OCI-LY7 (cell line): ENCODE data around the gene PIK3CB. TPM values are rescaled to one million over a fixed set of nuclear protein-coding genes. Genes with fewer than 3 reads are reported as not detected.

ENCODE experiments used
- BruUV-seq: library from RNA; stranded (reverse); fragments of 400-500 nt; replicated peaks from 2 replicates; lab custom pipeline; 2021; lab: Mats Ljungman, UMichigan
- CTCF ChIA-PET: fragments of 300-600 bp; sonication (Branson Sonifier 250); formaldehyde crosslinking; loops from one replicate; lab custom pipeline; 2022; ENCODE audit warnings: antibody characterized with exemption; ENCODE audit not compliant: unreplicated experiment; lab: Charles Lee
- POLR2A ChIA-PET: fragments of 300-600 bp; sonication (Branson Sonifier 250); formaldehyde crosslinking; loops from one replicate; lab custom pipeline; 2022; ENCODE audit warnings: antibody characterized with exemption; lab: Charles Lee
- DNase-seq: peaks from one replicate; pipeline ENCODE4 v3.0.0-alpha.2; 2015; ENCODE audit warnings: low spot score
- H2AFZ ChIP-seq: fragments of 200-600 bp; sonication (generic), shearing (Covaris generic); 2 replicates; pipeline ENCODE4 v1.6.1; 2014; ENCODE audit warnings: mild to moderate bottlenecking, antibody characterized with exemption, low read length, moderate library complexity
- H3K27ac ChIP-seq: fragments of 200-600 bp; sonication (generic); 2 replicates; pipeline ENCODE4 v1.5.1; 2014; ENCODE audit warnings: mixed run types, low read depth, mild to moderate bottlenecking, moderate library complexity, low read length, inconsistent platforms; ENCODE audit not compliant: poor library complexity, severe bottlenecking
- H3K36me3 ChIP-seq: fragments of 200-600 bp; sonication (generic); 2 replicates; pipeline ENCODE4 v1.6.1; 2014; ENCODE audit warnings: mild to moderate bottlenecking, antibody characterized with exemption, low read length, moderate library complexity, mixed read lengths; ENCODE audit not compliant: insufficient read depth
- H3K4me1 ChIP-seq: fragments of 200-600 bp; sonication (generic); 2 replicates; pipeline ENCODE4 v1.5.1; 2014; ENCODE audit warnings: mild to moderate bottlenecking, low read length; ENCODE audit not compliant: insufficient read depth, poor library complexity, severe bottlenecking
- H3K4me2 ChIP-seq: fragments of 200-600 bp; sonication (generic); 2 replicates; pipeline ENCODE4 v1.6.1; 2014; ENCODE audit warnings: mild to moderate bottlenecking, low read length
- H3K4me3 ChIP-seq: fragments of 200-600 bp; sonication (generic); 2 replicates; pipeline ENCODE4 v1.5.1; 2014; ENCODE audit warnings: mild to moderate bottlenecking, low read depth, low read length; ENCODE audit not compliant: poor library complexity, severe bottlenecking
- H3K79me2 ChIP-seq: fragments of 200-600 bp; sonication (generic); 2 replicates; pipeline ENCODE4 v1.6.1; 2016; ENCODE audit warnings: low read depth, mild to moderate bottlenecking, low read length, moderate library complexity, mixed read lengths; ENCODE audit not compliant: insufficient read depth
- H3K9me2 ChIP-seq: fragments of 200-600 bp; sonication (generic); 2 replicates; pipeline ENCODE4 v1.6.1; 2016; ENCODE audit warnings: mild to moderate bottlenecking, low read length, mixed read lengths; ENCODE audit not compliant: insufficient read depth
- H3K9me3 ChIP-seq: fragments of 200-600 bp; sonication (generic); 2 replicates; pipeline ENCODE4 v1.6.1; 2014; ENCODE audit warnings: mild to moderate bottlenecking, mixed run types, low read length, mixed read lengths
- H4K20me1 ChIP-seq: fragments of 200-600 bp; sonication (generic); 2 replicates; pipeline ENCODE4 v1.6.1; 2014; ENCODE audit warnings: mild to moderate bottlenecking, antibody characterized with exemption, low read length, moderate library complexity, mixed read lengths; ENCODE audit not compliant: insufficient read depth
- EZH2phosphoT487 ChIP-seq: fragments of 200-600 bp; sonication (generic); IDR thresholded peaks from 2 replicates; pipeline ENCODE4 v1.6.1; 2018; ENCODE audit warnings: low read depth, borderline replicate concordance, mild to moderate bottlenecking, mixed run types, antibody characterized with exemption, low read length, moderate library complexity, mixed read lengths
- intact Hi-C: fragments of 100-400 bp; cut with micrococcal nuclease; formaldehyde crosslinking; loops from one replicate; pipeline ENCODE4 v1.10.0; 2022; ENCODE audit not compliant: unreplicated experiment
- total RNA-seq, 2 experiments: library from RNA; depleted of rRNA in 1 of 2; stranded (reverse); fragments of >200 nt in 1 of 2; shearing (Covaris generic) in 1 of 2; gene quantifications; 2 replicates each; pipeline ENCODE4 v1.2.3, GENCODE V29; 2014 to 2022
- TF ChIP-seq, protein P1 (sequence below): fragments of 200-600 bp; sonication (generic); conservative IDR thresholded peaks from 2 replicates; pipeline ENCODE4 v1.5.1; 2014; ENCODE audit warnings: mild to moderate bottlenecking, antibody characterized with exemption, low read length, moderate library complexity, mixed read lengths

The PIK3CB gene
- total RNA-seq, 2 experiments from 2014 or later: 8.2 to 23.6 TPM

DNA sequence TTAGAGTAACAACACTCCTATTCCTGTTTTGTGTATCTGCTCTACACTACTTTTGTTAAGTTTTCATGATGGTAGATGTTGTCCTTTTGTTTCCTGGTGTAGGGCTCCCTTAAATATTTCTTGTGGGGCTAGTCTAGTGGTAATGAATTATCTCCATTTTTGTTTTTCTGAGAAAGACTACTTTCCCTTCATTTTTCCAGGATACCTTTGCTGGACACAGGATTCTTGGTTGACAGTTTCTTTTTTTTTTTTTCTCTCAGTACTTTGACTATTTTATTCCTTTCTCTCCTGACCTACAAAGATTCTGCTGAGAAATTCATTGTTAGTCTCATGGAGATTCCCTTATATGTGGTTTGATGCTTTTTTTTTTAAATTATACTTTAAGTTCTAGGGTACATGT, 188.2 kb downstream of the PIK3CB start:
- no TSS peak for BruUV-seq

DNA sequence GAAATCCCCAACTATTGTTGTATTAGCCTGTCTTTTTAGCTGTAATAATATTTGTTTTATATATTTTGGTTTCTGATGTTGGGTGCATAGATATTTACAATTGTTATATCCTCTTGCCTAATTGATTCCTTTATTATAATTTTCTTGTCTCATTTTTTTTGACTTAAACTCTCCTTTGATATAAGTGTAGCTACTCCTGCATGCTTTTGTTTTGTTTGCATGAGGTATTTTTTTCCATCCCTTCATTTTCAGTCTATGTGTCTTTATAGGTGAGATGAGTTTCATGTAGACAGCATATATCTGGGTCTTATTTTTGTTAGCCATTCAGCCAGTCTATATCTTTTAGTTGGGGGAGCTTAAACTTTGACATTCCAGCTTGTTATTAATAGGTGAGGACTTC, 188.7 kb downstream of the PIK3CB start:
- H3K4me2 ChIP-seq: no peak overlapping the region
- TF ChIP-seq, protein P1, sequence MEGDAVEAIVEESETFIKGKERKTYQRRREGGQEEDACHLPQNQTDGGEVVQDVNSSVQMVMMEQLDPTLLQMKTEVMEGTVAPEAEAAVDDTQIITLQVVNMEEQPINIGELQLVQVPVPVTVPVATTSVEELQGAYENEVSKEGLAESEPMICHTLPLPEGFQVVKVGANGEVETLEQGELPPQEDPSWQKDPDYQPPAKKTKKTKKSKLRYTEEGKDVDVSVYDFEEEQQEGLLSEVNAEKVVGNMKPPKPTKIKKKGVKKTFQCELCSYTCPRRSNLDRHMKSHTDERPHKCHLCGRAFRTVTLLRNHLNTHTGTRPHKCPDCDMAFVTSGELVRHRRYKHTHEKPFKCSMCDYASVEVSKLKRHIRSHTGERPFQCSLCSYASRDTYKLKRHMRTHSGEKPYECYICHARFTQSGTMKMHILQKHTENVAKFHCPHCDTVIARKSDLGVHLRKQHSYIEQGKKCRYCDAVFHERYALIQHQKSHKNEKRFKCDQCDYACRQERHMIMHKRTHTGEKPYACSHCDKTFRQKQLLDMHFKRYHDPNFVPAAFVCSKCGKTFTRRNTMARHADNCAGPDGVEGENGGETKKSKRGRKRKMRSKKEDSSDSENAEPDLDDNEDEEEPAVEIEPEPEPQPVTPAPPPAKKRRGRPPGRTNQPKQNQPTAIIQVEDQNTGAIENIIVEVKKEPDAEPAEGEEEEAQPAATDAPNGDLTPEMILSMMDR: no peak
- H3K9me2 ChIP-seq: no peaks in the 10 kb centered on the region
- H3K27ac ChIP-seq: no peak overlapping the region
- ChIA-PET CTCF (no interaction called here), POLR2A (interaction anchor here (0.6 to 1.2 kb wide), 4 partner anchors 33 to 221 kb away, joined by 3 to 4 read pairs (median 3); no protein-coding TSS in a partner anchor)
- no peak overlapping the region for H3K4me3 ChIP-seq
- peaks cover 19% of the 10 kb centered on the region for H3K36me3 ChIP-seq
- H3K9me3 ChIP-seq: peaks cover 4% of the 10 kb centered on the region; the same call in 1 of the 2 replicates
- DNase-seq: no peak
- intact Hi-C loops: no loop called here
- H4K20me1 ChIP-seq: no peaks in the 10 kb centered on the region
- no peaks in the 10 kb centered on the region for H3K79me2 ChIP-seq
- H3K4me1 ChIP-seq: no peaks in the 10 kb centered on the region
- BruUV-seq: no TSS peak
- no peak overlapping the region for H2AFZ ChIP-seq

More for the DNA sequence above, 188.2 kb downstream of the PIK3CB start:
- no peaks in the 10 kb centered on the region for H3K9me2 ChIP-seq
- peaks cover 4% of the 10 kb centered on the region; the same call in 1 of the 2 replicates for H3K9me3 ChIP-seq
- H3K4me1 ChIP-seq: no peaks in the 10 kb centered on the region
- H3K36me3 ChIP-seq: peaks cover 19% of the 10 kb centered on the region
- no peaks in the 10 kb centered on the region for H4K20me1 ChIP-seq
- TF ChIP-seq, protein P1: no peak
- TF ChIP-seq EZH2phosphoT487: no peak
- no peak overlapping the region for H3K27ac ChIP-seq
- H2AFZ ChIP-seq: no peak overlapping the region
- H3K4me2 ChIP-seq: no peak overlapping the region
- H3K4me3 ChIP-seq: no peak overlapping the region
- intact Hi-C loops: no loop called here
- ChIA-PET POLR2A (interaction anchor here (0.6 to 1.2 kb wide), 4 partner anchors 32 to 220 kb away, joined by 3 to 4 read pairs (median 3); no protein-coding TSS in a partner anchor), CTCF (no interaction called here)
- H3K79me2 ChIP-seq: no peaks in the 10 kb centered on the region
- no peak for DNase-seq

DNA sequence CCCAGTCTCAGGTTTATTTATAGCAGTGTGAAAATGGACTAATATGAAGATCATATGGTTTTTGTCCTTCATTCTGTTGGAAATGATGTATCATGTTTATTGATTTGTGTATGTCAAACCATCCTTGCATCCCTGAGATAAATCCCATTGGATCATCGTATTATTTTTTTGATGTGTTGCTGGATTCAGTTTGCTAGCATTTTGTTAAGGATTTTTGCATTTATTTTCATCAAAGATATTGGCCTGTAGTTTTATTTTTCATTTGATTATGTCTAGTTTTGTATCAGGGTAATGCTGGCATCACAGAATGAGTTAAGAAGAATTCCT, 191.8 kb downstream of the PIK3CB start:
- H2AFZ ChIP-seq: no peak overlapping the region
- POLR2A ChIA-PET: no interaction called here
- H3K9me2 ChIP-seq: no peaks in the 10 kb centered on the region
- intact Hi-C loops: no loop called here
- no peak overlapping the region for H3K27ac ChIP-seq
- H3K9me3 ChIP-seq: peaks cover 4% of the 10 kb centered on the region; the same call in 1 of the 2 replicates
- TF ChIP-seq, protein P1: no peak
- TF ChIP-seq EZH2phosphoT487: no peak
- no peak overlapping the region for H3K4me2 ChIP-seq
- no peak for DNase-seq
- CTCF ChIA-PET: no interaction called here
- no peaks in the 10 kb centered on the region for H3K36me3 ChIP-seq
- no peaks in the 10 kb centered on the region for H3K4me1 ChIP-seq
- BruUV-seq: no TSS peak
- H4K20me1 ChIP-seq: no peaks in the 10 kb centered on the region
- H3K79me2 ChIP-seq: no peaks in the 10 kb centered on the region
- H3K4me3 ChIP-seq: no peak overlapping the region
